OCI-M1 (cell line): ENCODE results near the gene ZRANB1.

Experiments
- DNase-seq: peaks from one replicate; lab custom pipeline; 2025; lab: John Stamatoyannopoulos, UW

Gene ZRANB1

GRCh38 chr10:125035588-125036295 lies 93.8 kb downstream of the ZRANB1 start:
- no peak for DNase-seq

DNA sequence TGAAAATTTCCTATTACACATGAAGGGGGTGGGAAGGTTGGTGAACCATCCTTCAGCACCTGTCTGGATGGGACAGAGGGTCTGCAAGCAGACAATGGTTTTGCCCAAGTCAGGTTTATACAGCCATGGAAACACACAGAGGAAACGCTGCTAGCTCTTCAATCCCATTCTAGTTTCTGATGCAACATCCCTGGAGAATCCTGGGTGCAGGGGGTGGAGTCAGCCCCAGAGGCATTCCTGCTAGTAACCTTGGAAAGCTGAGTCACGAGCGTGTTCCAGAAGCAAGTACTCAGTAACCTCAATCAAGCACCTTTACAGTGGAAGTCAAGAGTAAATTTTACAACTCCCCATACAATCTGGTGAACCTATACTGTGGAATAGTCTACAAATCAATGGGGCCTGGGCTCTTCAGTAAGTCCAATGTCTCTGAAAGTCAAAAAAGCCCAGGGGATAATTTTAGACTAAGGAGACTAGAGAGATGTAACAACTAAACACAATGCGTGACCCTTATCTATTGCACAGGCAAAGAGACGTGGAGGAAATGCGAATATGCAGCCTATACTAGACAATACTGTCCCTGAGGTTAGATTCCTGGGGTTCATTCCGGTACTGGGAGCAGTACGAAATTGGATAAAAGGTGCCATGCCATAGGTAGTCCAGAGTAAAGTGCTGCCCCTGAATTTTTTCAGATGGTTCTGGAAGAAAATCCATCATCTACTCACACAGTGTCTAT lies 95.4 kb downstream of the ZRANB1 start:
- DNase-seq: no peak
